ENCODE data around the gene DOCK6. TPM values are rescaled to one million over a fixed set of nuclear protein-coding genes. Genes with fewer than 3 reads are reported as not detected.

DOCK6 gene
- total RNA-seq, 1 donor from 2014 or later, result 50.5 TPM

DNA sequence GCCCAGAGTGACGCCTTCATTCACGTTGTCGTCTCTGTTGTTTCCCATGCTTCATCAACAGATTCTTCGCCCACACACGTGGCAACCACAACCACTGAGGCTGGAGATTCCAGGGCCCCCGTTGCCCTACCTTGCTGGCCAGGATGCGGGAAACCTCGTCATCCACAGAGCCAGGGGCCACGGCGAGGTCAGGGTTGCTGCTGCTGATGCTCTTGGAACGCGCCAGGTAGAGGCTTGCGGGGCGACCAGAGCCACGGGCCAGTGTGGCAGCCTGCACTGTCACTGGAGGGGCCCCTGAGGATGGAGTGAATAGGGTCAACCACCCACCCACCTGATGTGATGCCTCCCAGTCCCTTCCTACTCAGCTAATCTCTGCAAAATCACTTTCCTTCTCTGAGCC lies 29.3 kb downstream of the DOCK6 start:
- intact Hi-C loops (cut with DNase I), result no loop called here
- no peak for DNase-seq (ENCODE audit: low spot score)

GRCh38 chr19:11232555-11232954 lies 29.8 kb downstream of the DOCK6 start:
- intact Hi-C loops (cut with DNase I), result no loop called here
- no peak for DNase-seq (ENCODE audit: low spot score)

- intact Hi-C loops (cut with DNase I), result no loop called here
- DNase-seq (ENCODE audit: low spot score), result no peak
Measured at GRCh38 chr19:11230621-11231386, 31.5 kb downstream of the DOCK6 start.

DNA sequence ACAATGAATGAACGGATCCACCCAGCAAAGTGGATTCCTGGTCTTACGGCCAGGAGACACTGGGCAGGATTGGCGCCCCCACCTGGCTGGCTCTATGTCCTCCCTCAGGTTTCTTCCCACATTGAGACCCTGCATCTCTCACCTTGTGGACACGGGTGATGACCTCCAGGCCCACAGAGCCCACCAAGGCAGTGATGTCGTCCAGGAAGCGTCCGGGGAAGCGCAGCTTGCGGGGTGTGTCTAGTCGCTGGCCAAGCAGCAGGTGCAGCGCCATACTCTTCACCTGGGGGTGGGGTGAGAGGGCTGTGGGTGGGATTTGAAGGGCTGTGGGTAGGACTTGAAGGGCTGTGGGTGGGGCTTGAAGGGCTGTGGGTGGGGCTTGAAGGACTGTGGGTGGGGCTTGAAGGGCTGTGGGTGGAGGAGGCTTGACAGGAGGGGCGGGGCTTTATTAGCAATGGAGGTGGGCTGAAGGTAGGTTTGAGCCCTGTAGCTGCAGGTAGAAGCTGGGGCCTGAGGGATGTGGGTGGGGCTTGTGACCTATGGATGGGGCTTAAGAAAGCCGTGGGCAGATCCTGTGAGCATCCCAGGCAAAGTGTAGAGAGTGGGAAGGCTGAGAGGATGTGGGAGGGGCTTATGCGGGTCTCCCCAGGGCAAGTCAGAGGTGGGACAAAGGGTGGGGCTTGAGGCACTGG lies 35.0 kb downstream of the DOCK6 start:
- intact Hi-C loops (cut with DNase I), result no loop called here

GRCh38 chr19:11226716-11227166 lies 35.6 kb downstream of the DOCK6 start:
- intact Hi-C loops (cut with DNase I), result no loop called here
- no peak for DNase-seq (ENCODE audit: low spot score)

More for the DNA sequence above, 35.0 kb downstream of the DOCK6 start:
- no peak for DNase-seq (ENCODE audit: low spot score)

- intact Hi-C loops (cut with DNase I), result no loop called here
- DNase-seq (ENCODE audit: low spot score), result no peak
Measured at GRCh38 chr19:11225815-11226214, 36.5 kb downstream of the DOCK6 start.

- intact Hi-C loops (cut with DNase I), result no loop called here
- no peak for DNase-seq (ENCODE audit: low spot score)
Measured at GRCh38 chr19:11225172-11225571, 37.2 kb downstream of the DOCK6 start.

DNA sequence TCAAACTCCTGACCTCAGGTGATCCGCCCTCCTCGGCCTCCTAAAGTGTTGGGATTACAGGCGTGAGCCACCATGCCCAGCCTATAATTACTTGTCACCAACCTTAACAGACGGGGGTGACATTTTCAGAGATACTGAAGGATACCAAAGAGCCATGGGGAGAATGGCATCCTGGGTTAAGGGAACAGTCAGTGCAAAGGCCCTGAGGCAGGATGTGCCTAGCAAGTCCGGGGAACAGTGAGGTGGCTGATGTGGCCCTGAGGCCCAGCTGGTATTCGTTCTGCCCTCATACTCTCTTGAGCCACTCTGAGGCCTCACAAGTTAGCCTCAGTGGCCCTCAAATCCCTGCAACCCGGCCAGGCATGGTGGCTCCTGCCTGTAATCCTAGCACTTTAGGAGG lies 37.9 kb downstream of the DOCK6 start:
- intact Hi-C loops (cut with DNase I), result no loop called here
- DNase-seq (ENCODE audit: low spot score), result no peak

GRCh38 chr19:11223200-11223599 lies 39.1 kb downstream of the DOCK6 start:
- no peak for DNase-seq (ENCODE audit: low spot score)
- intact Hi-C loops (cut with DNase I), result no loop called here

DNA sequence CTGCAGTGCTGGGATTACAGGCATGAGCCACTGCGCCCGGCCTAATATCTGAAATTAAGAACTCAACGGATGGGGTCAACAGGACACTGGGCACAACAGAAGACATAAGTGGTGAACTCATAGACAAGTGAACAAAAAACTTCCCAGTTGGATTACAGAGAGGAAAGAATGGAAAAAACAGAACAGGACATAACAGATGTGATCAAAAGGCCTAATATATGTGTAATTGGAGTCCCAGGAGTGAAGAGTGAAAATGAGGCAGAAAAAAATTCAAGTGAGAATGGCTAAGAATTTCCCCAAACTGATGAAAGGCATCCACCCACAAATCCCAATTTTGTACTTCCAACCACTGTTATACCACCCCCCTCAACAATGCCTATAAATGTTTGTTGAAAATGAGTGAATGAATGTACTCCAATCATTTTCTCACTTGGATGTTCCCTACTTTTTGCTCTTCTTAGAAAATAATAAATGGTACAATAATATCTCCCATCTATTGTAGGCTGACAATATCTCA lies 41.2 kb downstream of the DOCK6 start:
- no peak for DNase-seq (ENCODE audit: low spot score)
- intact Hi-C loops (cut with DNase I), result no loop called here

DNA sequence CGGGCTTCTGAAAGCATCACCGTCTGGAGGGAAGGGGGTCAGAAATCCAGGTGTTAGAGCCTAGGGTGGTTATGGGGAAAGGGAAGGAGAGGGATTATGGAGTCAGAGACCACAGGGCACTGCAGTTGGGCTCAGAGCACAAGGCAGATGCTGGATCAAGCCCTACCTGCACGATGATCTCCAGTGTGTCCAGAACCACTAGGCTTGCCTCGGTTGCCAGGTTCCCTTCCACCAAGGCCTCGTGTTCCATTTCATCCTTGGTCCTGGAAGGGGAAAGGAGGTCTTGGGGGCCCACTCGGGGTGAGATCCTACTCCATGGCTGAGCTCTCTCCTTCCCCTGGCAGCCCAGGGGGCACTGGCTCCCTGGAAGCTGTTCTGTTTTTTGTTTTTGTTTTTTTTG lies 47.9 kb downstream of the DOCK6 start:
- intact Hi-C loops (cut with DNase I), result no loop called here
- no peak for DNase-seq (ENCODE audit: low spot score)

GRCh38 chr19:11210656-11210928 lies 51.7 kb downstream of the DOCK6 start:
- intact Hi-C loops (cut with DNase I), result no loop called here

GRCh38 chr19:11209839-11210655 lies 52.3 kb downstream of the DOCK6 start:
- DNase-seq (ENCODE audit: low spot score), result no peak

More at GRCh38 chr19:11210656-11210928, 51.7 kb downstream of the DOCK6 start:
- no peak for DNase-seq (ENCODE audit: low spot score)

GRCh38 chr19:11208561-11209471 lies 53.5 kb downstream of the DOCK6 start:
- intact Hi-C loops (cut with DNase I), result loop anchor here (10.0 kb wide), 1 partner anchor 174 kb away; no protein-coding TSS in a partner anchor
- no peak for DNase-seq (ENCODE audit: low spot score)

More at GRCh38 chr19:11209839-11210655, 52.3 kb downstream of the DOCK6 start:
- intact Hi-C loops (cut with DNase I), result loop anchor here (10.0 kb wide), 1 partner anchor 175 kb away; no protein-coding TSS in a partner anchor

- intact Hi-C loops (cut with DNase I), result loop anchor here (10.0 kb wide), 1 partner anchor 171 kb away; no protein-coding TSS in a partner anchor
- no peak for DNase-seq (ENCODE audit: low spot score)
Measured at GRCh38 chr19:11205939-11206570, 56.3 kb downstream of the DOCK6 start.

DNA sequence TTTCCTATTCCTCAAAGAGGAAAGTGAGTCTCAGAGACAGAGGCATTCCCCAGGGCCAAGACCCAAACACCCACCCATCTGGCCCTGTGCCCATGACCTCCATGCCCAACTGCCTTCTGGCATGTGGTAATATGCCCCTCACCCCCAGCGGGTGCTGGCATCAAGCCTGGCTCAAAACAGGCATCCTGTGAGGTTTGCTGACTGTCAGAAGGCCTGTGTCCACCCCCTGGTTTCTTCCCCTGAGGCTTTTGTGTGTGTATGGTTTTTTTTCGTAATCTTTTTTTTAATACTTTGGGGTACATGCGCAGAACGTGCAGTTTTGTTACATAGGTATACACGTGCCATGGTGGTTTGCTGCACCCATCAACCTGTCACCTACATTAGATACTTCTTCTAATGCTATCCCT lies 57.4 kb downstream of the DOCK6 start:
- DNase-seq (ENCODE audit: low spot score), result no peak

GRCh38 chr19:11204076-11204602 lies 58.2 kb downstream of the DOCK6 start:
- intact Hi-C loops (cut with DNase I), result loop anchor here (10.0 kb wide), 1 partner anchor 169 kb away; no protein-coding TSS in a partner anchor
- no peak for DNase-seq (ENCODE audit: low spot score)

More for the DNA sequence above, 57.4 kb downstream of the DOCK6 start:
- intact Hi-C loops (cut with DNase I), result loop anchor here (10.0 kb wide), 1 partner anchor 170 kb away; no protein-coding TSS in a partner anchor

Data from cardiac septum (tissue), 1 donor.